K562 treated with DMSO at 1 percent for 24 hours (cell line): Measurements from ENCODE around the gene KRT28. TPM values are rescaled to one million over a fixed set of nuclear protein-coding genes. Genes with fewer than 3 reads are reported as not detected.

ENCODE experiments used
- total RNA-seq: library from RNA; unstranded; fragments of 300-600 nt; gene quantifications from 2 replicates; pipeline ENCODE4 v1.2.3, GENCODE V29; 2022; ENCODE audit warnings: low read depth; ENCODE audit not compliant: insufficient read depth

KRT28 gene
- total RNA-seq = not detected in 2 replicates

GRCh38 chr17:40799859-40800258 is at the start of gene KRT28:
Gene KRT28, minus strand, starts transcription at chr17:40799959. Its CDS starts 66 bp downstream, at chr17:40799893.

GRCh38 chr17:40822132-40822812 is 22.5 kb upstream of the KRT28 start, which contains the start of gene KRT10:
Gene KRT10, minus strand, starts transcription at chr17:40822614. Its CDS starts 29 bp downstream, at chr17:40822585.

GRCh38 chr17:40782450-40782849 is 17.3 kb downstream of the KRT28 start, which contains the start of gene KRT27:
Gene KRT27, minus strand, starts transcription at chr17:40782550. Its CDS starts 57 bp downstream, at chr17:40782493.

GRCh38 chr17:40772101-40772500 is 27.7 kb downstream of the KRT28 start, which contains the start of gene KRT26:
Gene KRT26, minus strand, starts transcription at chr17:40772201. Its CDS starts 88 bp downstream, at chr17:40772113.

GRCh38 chr17:40755231-40755630 is 44.5 kb downstream of the KRT28 start, which contains the start of gene KRT25:
Gene KRT25, minus strand, starts transcription at chr17:40755331. Its CDS starts 60 bp downstream, at chr17:40755271.

Other genes with a start within 250 kb of the KRT28 start
- gene CCR7, start 234.5 kb downstream of the KRT28 start, total RNA-seq = 1.4 and 1.5 TPM in 2 replicates
- 64.9 and 65.1 TPM in 2 replicates for gene SMARCE1, start 152.1 kb downstream of the KRT28 start, total RNA-seq
- not detected in 2 replicates for gene KRT222, start 134.8 kb downstream of the KRT28 start, total RNA-seq
- gene KRT24, start 96.2 kb downstream of the KRT28 start, total RNA-seq = not detected in 2 replicates
- not detected in 2 replicates for gene KRT25, start 44.6 kb downstream of the KRT28 start, total RNA-seq
- gene KRT26, start 27.8 kb downstream of the KRT28 start, total RNA-seq = not detected in 2 replicates
- gene KRT27, start 17.4 kb downstream of the KRT28 start, total RNA-seq = not detected in 2 replicates
- 61.4 and 78.5 TPM in 2 replicates for gene KRT10, start 22.7 kb upstream of the KRT28 start, total RNA-seq
- gene KRT12, start 67.3 kb upstream of the KRT28 start, total RNA-seq = 6.3 and 7.9 TPM in 2 replicates
- gene KRT20, start 85.3 kb upstream of the KRT28 start, total RNA-seq = not detected in 2 replicates
- not detected in 2 replicates for gene KRT23, start 137.7 kb upstream of the KRT28 start, total RNA-seq
- gene KRT39, start 167.0 kb upstream of the KRT28 start, total RNA-seq = not detected in 2 replicates
- not detected in 2 replicates for gene KRT40, start 184.4 kb upstream of the KRT28 start, total RNA-seq
- gene KRTAP3-3, start 194.2 kb upstream of the KRT28 start, total RNA-seq = not detected in 2 replicates
- gene KRTAP3-2, start 199.9 kb upstream of the KRT28 start, total RNA-seq = not detected in 2 replicates
- gene KRTAP3-1, start 209.2 kb upstream of the KRT28 start, total RNA-seq = not detected in 2 replicates
- gene KRTAP1-5, start 227.2 kb upstream of the KRT28 start, total RNA-seq = not detected in 2 replicates
- not detected in 2 replicates for gene KRTAP1-4, start 230.2 kb upstream of the KRT28 start, total RNA-seq
- gene KRTAP1-3, start 234.9 kb upstream of the KRT28 start, total RNA-seq = not detected in 2 replicates
- gene KRTAP1-1, start 241.5 kb upstream of the KRT28 start, total RNA-seq = not detected in 2 replicates
- gene KRTAP2-1, start 247.4 kb upstream of the KRT28 start, total RNA-seq = not detected in 2 replicates